Measurements from ENCODE around the gene NUP62.

DNA sequence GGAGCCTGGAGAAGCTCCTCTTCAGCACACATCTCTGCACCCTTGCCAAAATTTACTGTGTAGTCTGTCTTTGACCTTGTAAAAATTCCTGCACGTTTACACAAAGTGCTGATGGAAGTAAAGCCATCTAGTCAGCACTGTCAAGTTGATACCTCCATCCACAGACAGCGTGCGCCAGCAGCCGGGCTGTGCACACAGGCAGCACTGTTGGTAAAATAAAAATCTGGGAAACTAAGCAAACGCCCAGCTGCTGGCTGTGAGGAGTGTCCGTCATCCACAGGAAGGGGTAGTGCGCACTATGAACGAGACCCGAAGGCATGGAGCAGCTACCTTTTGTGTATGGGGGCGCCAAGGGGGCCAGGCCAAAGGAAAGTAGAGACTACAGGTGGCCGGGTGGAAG lies 49.0 kb upstream of the NUP62 start:
- TF ChIP-seq POLR2A (IDR thresholded peaks at IDR 0.05; ENCODE audit: low read depth, low read length) (no peak), CEBPB (IDR thresholded peaks at IDR 0.05; ENCODE audit: low read depth, low read length) (no peak), MAZ (IDR thresholded peaks at IDR 0.05; ENCODE audit: borderline replicate concordance, low read depth, low read length) (no peak), SMC3 (IDR thresholded peaks at IDR 0.05; ENCODE audit: low read depth, low read length) (no peak), MXI1 (IDR thresholded peaks at IDR 0.05; ENCODE audit: borderline replicate concordance, low read depth, low read length) (no peak), RFX5 (IDR thresholded peaks at IDR 0.05; ENCODE audit: low read depth, low read length) (no peak), BHLHE40 (IDR thresholded peaks at IDR 0.05; ENCODE audit: low read depth, low read length) (no peak), MAFK (IDR thresholded peaks at IDR 0.05; ENCODE audit: low read depth, low read length) (no peak), RAD21 (IDR thresholded peaks at IDR 0.05; ENCODE audit: low read length) (no peak), FOS (IDR thresholded peaks at IDR 0.05; ENCODE audit: low read depth, low read length) (no peak), NFE2L2 (IDR thresholded peaks at IDR 0.05; ENCODE audit: low read depth, low read length) (no peak)
- TF ChIP-seq, protein P1, sequence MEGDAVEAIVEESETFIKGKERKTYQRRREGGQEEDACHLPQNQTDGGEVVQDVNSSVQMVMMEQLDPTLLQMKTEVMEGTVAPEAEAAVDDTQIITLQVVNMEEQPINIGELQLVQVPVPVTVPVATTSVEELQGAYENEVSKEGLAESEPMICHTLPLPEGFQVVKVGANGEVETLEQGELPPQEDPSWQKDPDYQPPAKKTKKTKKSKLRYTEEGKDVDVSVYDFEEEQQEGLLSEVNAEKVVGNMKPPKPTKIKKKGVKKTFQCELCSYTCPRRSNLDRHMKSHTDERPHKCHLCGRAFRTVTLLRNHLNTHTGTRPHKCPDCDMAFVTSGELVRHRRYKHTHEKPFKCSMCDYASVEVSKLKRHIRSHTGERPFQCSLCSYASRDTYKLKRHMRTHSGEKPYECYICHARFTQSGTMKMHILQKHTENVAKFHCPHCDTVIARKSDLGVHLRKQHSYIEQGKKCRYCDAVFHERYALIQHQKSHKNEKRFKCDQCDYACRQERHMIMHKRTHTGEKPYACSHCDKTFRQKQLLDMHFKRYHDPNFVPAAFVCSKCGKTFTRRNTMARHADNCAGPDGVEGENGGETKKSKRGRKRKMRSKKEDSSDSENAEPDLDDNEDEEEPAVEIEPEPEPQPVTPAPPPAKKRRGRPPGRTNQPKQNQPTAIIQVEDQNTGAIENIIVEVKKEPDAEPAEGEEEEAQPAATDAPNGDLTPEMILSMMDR (conservative IDR thresholded peaks at IDR 0.05; ENCODE audit: low read depth, low read length), result no peak
- TF ChIP-seq, protein P2, sequence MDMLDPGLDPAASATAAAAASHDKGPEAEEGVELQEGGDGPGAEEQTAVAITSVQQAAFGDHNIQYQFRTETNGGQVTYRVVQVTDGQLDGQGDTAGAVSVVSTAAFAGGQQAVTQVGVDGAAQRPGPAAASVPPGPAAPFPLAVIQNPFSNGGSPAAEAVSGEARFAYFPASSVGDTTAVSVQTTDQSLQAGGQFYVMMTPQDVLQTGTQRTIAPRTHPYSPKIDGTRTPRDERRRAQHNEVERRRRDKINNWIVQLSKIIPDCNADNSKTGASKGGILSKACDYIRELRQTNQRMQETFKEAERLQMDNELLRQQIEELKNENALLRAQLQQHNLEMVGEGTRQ (IDR thresholded peaks at IDR 0.05; ENCODE audit: low read depth, low read length), result no peak
- TF ChIP-seq, protein P3, sequence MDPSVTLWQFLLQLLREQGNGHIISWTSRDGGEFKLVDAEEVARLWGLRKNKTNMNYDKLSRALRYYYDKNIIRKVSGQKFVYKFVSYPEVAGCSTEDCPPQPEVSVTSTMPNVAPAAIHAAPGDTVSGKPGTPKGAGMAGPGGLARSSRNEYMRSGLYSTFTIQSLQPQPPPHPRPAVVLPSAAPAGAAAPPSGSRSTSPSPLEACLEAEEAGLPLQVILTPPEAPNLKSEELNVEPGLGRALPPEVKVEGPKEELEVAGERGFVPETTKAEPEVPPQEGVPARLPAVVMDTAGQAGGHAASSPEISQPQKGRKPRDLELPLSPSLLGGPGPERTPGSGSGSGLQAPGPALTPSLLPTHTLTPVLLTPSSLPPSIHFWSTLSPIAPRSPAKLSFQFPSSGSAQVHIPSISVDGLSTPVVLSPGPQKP (IDR thresholded peaks at IDR 0.05; ENCODE audit: borderline replicate concordance, low read depth, low read length), result no peak
